Activated CD8-positive, alpha-beta T cell treated with anti-CD3 and anti-CD28 coated beads for 36 hours (primary cell): ENCODE data around the gene TNPO2. TPM values are rescaled to one million over a fixed set of nuclear protein-coding genes. Genes with fewer than 3 reads are reported as not detected.

Source experiments
- ATAC-seq: fragments of 200-7000 bp; cut with Tn5 transposase; one replicate; pipeline ENCODE4 v1.10.0; 2021; ENCODE audit warnings: mild to moderate bottlenecking, moderate library complexity
- CTCF ChIA-PET: fragments of 350-600 bp; sonication (Branson Sonifier 250); formaldehyde crosslinking; loops from one replicate; lab custom pipeline; 2021; ENCODE audit warnings: antibody characterized with exemption; lab: Charles Lee
- POLR2A ChIA-PET: fragments of 350-600 bp; sonication (Branson Sonifier 250); formaldehyde crosslinking; loops from one replicate; lab custom pipeline; 2021; ENCODE audit warnings: antibody characterized with exemption; lab: Charles Lee
- DNase-seq: peaks from one replicate; pipeline ENCODE4 v3.0.0-alpha.2; 2020
- H3K27ac Mint-ChIP-seq: one replicate; pipeline ENCODE4 v1.8.0; 2021; ENCODE audit warnings: mild to moderate bottlenecking, mixed read lengths
- H3K27me3 Mint-ChIP-seq: one replicate; pipeline ENCODE4 v1.8.0; 2021; ENCODE audit warnings: mixed read lengths
- H3K36me3 Mint-ChIP-seq: one replicate; pipeline ENCODE4 v1.8.0; 2021; ENCODE audit warnings: low read depth, mixed read lengths
- H3K4me1 Mint-ChIP-seq: one replicate; pipeline ENCODE4 v1.8.0; 2021; ENCODE audit warnings: low read depth, mixed read lengths
- H3K4me3 Mint-ChIP-seq: one replicate; pipeline ENCODE4 v1.8.0; 2021; ENCODE audit warnings: mild to moderate bottlenecking, moderate library complexity, mixed read lengths
- H3K9me3 Mint-ChIP-seq: one replicate; pipeline ENCODE4 v1.8.0; 2021; ENCODE audit warnings: mixed read lengths
- intact Hi-C: fragments of 100-400 bp; cut with micrococcal nuclease; formaldehyde crosslinking; loops from one replicate; pipeline ENCODE4 v1.10.0; 2022
- total RNA-seq, 2 experiments: library from RNA; stranded (reverse); gene quantifications; one replicate each; pipeline ENCODE4 v1.2.3, GENCODE V29; 2021
- TF ChIP-seq, protein P1 (sequence below): fragments of 200-600 bp; IDR thresholded peaks from one replicate; pipeline ENCODE4 v1.8.0; 2022; ENCODE audit warnings: antibody characterized with exemption, mild to moderate bottlenecking

The TNPO2 gene
- total RNA-seq, 2 experiments from 2014 or later: 90.7 to 94.5 TPM

DNA sequence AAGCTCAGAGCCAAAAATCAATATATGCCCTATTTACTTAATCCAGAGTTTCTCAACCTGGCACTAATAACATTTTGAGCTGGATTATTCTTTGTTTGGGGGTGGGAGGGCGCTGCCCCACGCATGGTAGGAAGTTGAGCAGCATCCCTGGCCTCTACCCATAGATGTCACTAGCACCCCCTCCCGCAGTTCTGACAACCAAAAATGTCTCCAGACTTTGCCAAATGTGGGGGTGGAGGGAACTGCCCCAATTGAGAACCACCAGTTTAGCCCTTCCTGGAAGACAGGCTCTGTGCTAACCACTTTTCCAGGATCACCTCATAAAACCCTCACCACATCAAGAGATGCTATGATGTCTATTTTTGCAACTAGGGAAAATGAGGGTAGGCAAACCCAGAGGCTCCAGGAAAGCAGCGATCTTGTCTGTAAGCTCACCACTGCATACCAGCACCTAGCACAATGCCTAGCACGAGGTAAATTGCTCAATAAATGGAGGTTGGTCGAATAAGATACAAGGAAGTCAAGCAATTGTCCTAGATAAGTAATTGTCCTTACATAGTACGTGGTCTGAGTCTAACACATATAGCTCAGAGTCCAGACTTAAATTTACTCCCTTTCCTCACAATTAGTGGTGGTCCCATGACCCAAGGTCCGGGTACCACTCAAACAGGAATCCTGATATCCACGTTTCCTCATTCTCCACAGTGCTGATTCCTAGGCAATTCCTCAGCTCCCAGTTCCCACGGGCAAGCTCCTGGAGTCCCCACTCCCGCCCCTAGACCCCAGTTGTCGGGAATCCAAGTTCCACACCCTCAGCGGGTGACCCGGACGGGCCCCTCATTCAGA is 9.9 kb upstream of the TNPO2 start:
- Mint-ChIP-seq H3K9me3 (no peaks in the 10 kb centered on the region), H3K36me3 (peaks cover 38% of the 10 kb centered on the region), H3K4me1 (peaks cover 41% of the 10 kb centered on the region), H3K27ac (peak overlapping the region; percentile 98), H3K27me3 (no peaks in the 10 kb centered on the region), H3K4me3 (peak overlapping the region; percentile 93)
- TF ChIP-seq, protein P1, sequence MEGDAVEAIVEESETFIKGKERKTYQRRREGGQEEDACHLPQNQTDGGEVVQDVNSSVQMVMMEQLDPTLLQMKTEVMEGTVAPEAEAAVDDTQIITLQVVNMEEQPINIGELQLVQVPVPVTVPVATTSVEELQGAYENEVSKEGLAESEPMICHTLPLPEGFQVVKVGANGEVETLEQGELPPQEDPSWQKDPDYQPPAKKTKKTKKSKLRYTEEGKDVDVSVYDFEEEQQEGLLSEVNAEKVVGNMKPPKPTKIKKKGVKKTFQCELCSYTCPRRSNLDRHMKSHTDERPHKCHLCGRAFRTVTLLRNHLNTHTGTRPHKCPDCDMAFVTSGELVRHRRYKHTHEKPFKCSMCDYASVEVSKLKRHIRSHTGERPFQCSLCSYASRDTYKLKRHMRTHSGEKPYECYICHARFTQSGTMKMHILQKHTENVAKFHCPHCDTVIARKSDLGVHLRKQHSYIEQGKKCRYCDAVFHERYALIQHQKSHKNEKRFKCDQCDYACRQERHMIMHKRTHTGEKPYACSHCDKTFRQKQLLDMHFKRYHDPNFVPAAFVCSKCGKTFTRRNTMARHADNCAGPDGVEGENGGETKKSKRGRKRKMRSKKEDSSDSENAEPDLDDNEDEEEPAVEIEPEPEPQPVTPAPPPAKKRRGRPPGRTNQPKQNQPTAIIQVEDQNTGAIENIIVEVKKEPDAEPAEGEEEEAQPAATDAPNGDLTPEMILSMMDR: peak; percentile 67
- DNase-seq: peak; percentile 79
- CTCF ChIA-PET: interaction anchor here (0.5 to 3.3 kb wide), 19 partner anchors 8 to 232 kb away, joined by 3 to 32 read pairs (median 4); partner anchors contain the start of genes RTBDN and TNPO2
- intact Hi-C loops: no loop called here
- POLR2A ChIA-PET: interaction anchor here (0.6 to 8.9 kb wide), 19 partner anchors 11 to 1027 kb away, joined by 3 to 160 read pairs (median 4); partner anchors contain the start of genes DHPS, FBXW9, GCDH and JUNB
- peak; percentile 11 for ATAC-seq

DNA sequence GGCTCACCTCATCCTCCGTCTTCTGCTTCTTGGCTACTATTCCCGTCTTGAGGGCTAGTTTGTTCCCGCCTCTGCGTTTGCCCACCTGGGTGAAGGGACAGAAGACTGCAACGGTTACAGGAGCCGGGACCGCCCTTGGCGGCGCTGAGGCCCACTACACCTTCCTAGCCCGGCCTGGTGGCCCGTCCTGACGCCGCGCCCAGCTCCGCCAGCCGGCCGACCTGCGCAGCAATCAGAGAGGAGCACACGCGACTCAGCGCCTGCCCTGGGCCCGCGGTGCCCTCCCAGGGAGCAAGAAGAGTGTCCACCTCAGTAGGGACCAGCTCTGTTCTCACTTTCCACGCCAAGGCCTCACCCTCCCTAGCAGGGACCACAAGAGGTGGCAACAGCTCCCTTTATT is 7.6 kb upstream of the TNPO2 start:
- Mint-ChIP-seq H3K4me1 (peaks cover 29% of the 10 kb centered on the region), H3K27ac (no peak overlapping the region), H3K9me3 (no peaks in the 10 kb centered on the region), H3K36me3 (peaks cover 44% of the 10 kb centered on the region), H3K27me3 (no peaks in the 10 kb centered on the region), H3K4me3 (no peak overlapping the region)
- no peak for ATAC-seq
- DNase-seq: no peak
- intact Hi-C loops: no loop called here
- ChIA-PET CTCF (interaction anchor here (0.6 to 2.6 kb wide), 5 partner anchors 8 to 65 kb away, joined by 3 to 14 read pairs (median 4); partner anchors contain the start of gene TNPO2), POLR2A (interaction anchor here (0.5 to 8.9 kb wide), 6 partner anchors 8 to 117 kb away, joined by 3 to 160 read pairs (median 3); partner anchors contain the start of genes JUNB and TNPO2)
- TF ChIP-seq, protein P1: no peak

DNA sequence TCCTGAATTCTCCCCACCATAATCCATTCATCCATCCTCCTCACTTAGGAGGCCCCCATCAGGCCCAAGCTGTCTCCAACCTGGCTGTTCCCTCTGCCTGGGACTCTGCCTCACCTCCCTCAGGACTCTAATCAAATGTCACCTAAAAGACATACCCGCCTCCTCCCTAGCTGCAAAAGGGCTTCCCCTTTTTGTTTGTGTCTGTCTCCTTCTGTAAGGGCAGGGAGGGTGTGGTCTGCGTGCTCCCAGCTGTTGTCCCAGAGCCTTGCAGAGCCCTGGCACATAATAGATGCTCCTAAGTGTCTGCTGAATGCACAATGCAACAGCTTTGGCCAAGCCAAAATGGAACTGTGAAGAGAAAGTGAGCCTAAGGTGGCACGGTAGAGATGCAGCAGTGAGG is 6.3 kb upstream of the TNPO2 start:
- ATAC-seq: no peak
- TF ChIP-seq, protein P1: no peak
- ChIA-PET POLR2A (interaction anchor here (8.9 kb wide), 1 partner anchor 7 kb away, joined by 160 read pairs; the partner anchor contains the start of gene TNPO2), CTCF (interaction anchor here (1.5 to 2.6 kb wide), 2 partner anchors 28 to 63 kb away, joined by 4 to 14 read pairs; no protein-coding TSS in a partner anchor)
- Mint-ChIP-seq H3K4me3 (no peak overlapping the region), H3K27ac (no peak overlapping the region), H3K36me3 (peaks cover 44% of the 10 kb centered on the region), H3K27me3 (no peaks in the 10 kb centered on the region), H3K4me1 (peaks cover 25% of the 10 kb centered on the region), H3K9me3 (no peaks in the 10 kb centered on the region)
- intact Hi-C loops: no loop called here
- no peak for DNase-seq

DNA sequence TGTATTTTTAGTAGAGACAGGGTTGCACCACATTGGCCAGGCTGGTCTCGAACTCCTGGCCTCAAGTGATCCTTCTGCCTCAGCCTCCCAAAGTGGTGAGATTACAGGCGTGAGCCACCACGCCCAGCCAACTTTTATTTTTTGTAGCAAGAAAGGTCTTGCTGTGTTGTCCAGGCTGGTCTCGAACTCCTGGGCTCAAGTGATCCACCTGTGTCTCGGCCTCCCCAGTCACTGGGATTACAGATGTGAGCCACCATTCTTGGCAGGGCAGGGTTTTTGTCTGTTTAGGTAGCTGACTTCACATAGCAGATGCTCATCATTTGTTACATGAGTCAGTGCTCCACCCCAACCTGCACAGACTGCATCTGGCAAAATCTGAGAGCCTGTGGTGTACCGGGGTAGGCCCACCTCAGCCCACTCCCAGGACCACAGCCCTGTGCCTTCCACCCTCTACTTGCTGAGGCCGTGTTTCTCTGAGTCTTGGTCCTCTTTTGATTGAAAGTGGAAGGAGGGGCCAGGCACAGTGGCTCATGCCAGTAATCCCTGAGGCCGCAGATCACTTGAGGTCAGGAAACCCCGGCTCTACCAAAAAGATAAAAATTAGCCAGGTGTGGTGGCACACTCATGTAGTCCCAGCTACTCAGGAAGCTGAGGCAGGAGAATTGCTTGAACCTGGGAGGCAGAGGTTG is 4.2 kb upstream of the TNPO2 start:
- intact Hi-C loops: no loop called here
- TF ChIP-seq, protein P1: no peak
- ChIA-PET CTCF (interaction anchor here (1.6 to 1.7 kb wide), 2 partner anchors 11 to 68 kb away, joined by 3 to 4 read pairs; no protein-coding TSS in a partner anchor), POLR2A (interaction anchor here (2.0 kb wide), 1 partner anchor 64 kb away, joined by 6 read pairs; the partner anchor contains the start of gene JUNB)
- H3K4me3 Mint-ChIP-seq: no peak overlapping the region
- H3K36me3 Mint-ChIP-seq: peaks cover 36% of the 10 kb centered on the region
- no peak for ATAC-seq
- DNase-seq: no peak
- no peaks in the 10 kb centered on the region for H3K9me3 Mint-ChIP-seq
- H3K27ac Mint-ChIP-seq: no peak overlapping the region
- peaks cover 24% of the 10 kb centered on the region for H3K4me1 Mint-ChIP-seq
- no peaks in the 10 kb centered on the region for H3K27me3 Mint-ChIP-seq
